Measurements from ENCODE around the gene ADGRV1. TPM values are rescaled to one million over a fixed set of nuclear protein-coding genes. Genes with fewer than 3 reads are reported as not detected.

Gene ADGRV1
- total and polyA plus RNA-seq, 3 donors from 2014 or later = 10.8 to 18.0 (median 12.6) TPM

DNA sequence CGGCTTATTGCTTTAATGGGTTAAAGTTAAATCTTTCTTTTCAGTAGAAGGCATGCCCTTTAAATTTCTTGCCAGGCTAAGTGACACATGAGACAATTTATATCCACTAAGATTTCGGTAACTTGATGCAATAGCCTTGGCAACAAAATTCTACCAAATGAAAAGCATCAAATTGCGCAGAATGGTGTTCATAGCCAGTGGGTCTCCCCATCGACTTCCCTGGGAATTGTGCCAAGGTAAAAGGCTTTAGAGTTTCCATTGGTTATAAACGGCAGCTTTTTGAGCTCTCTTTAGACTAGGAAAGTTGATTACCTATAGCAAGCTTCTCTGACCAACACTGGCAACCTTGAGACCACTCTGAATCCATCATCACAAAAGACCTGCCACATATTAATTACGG, 466.1 kb downstream of the ADGRV1 start:
- no peaks in the 10 kb centered on the region for H3K9me3 ChIP-seq
- WGBS, 2 donors = 81 to 86% methylated on average over 6 of the region's 6 CpGs
- TF ChIP-seq, protein P1, sequence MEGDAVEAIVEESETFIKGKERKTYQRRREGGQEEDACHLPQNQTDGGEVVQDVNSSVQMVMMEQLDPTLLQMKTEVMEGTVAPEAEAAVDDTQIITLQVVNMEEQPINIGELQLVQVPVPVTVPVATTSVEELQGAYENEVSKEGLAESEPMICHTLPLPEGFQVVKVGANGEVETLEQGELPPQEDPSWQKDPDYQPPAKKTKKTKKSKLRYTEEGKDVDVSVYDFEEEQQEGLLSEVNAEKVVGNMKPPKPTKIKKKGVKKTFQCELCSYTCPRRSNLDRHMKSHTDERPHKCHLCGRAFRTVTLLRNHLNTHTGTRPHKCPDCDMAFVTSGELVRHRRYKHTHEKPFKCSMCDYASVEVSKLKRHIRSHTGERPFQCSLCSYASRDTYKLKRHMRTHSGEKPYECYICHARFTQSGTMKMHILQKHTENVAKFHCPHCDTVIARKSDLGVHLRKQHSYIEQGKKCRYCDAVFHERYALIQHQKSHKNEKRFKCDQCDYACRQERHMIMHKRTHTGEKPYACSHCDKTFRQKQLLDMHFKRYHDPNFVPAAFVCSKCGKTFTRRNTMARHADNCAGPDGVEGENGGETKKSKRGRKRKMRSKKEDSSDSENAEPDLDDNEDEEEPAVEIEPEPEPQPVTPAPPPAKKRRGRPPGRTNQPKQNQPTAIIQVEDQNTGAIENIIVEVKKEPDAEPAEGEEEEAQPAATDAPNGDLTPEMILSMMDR (IDR thresholded peaks at IDR 0.05) = no peak
- no peak for TF ChIP-seq POLR2A (IDR thresholded peaks at IDR 0.05)
- H3K36me3 ChIP-seq (ENCODE audit: low read depth, missing control alignments) = no peaks in the 10 kb centered on the region
- DNase-seq = no peak
- no peaks in the 10 kb centered on the region for H3K27me3 ChIP-seq
- intact Hi-C loops (cut with DNase I; ENCODE audit: low total_unique reads) = no loop called here
- no peaks in the 10 kb centered on the region for H3K4me1 ChIP-seq
- no peak overlapping the region for H3K27ac ChIP-seq
- H3K4me3 ChIP-seq = no peak overlapping the region

DNA sequence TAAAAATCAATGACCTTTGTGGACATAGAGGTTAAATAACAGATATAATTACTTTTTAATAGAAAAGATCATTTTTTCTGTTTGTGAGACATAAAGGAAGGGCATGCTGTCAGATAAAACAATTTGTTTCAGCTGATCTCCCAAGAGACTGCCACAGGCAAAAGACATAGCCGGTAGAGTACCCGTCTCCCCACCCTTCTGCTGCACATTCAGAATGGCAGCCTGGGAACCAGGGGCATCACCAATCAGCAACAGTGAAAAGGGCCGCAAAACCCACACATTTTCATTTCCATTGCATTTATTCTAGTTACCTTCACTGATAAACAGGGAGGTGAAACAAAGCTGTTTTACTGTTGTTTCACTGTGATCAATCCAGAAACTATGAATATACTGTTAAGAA, 466.9 kb downstream of the ADGRV1 start:
- Histone ChIP-seq H3K27me3 (no peaks in the 10 kb centered on the region), H3K27ac (no peak overlapping the region), H3K4me1 (no peaks in the 10 kb centered on the region), H3K36me3 (ENCODE audit: low read depth, missing control alignments) (no peaks in the 10 kb centered on the region), H3K4me3 (no peak overlapping the region), H3K9me3 (no peaks in the 10 kb centered on the region)
- TF ChIP-seq, protein P1 (IDR thresholded peaks at IDR 0.05) = no peak
- TF ChIP-seq POLR2A (IDR thresholded peaks at IDR 0.05) = no peak
- WGBS, 2 donors = 90 to 99% methylated on average over 3 of the region's 3 CpGs
- no peak for DNase-seq
- intact Hi-C loops (cut with DNase I; ENCODE audit: low total_unique reads) = no loop called here

DNA sequence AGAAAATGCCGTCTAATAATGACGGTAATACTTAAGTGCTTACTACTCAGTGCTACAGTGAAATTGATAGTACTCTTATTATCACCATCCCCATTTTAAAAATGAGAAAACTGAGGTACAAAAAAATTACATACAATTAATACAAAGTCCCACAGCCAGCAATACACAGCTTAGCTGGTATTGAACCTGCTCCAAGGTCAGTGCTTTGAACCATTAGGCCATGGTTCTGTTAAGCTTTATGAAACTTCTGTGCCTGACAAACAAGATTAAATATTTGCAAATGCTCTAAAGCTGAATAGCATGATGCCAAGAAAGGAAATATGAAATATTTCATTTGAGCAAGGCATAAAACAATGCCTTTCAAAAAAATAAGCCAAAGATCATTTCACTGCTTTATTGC, 467.4 kb downstream of the ADGRV1 start:
- Histone ChIP-seq H3K9me3 (no peaks in the 10 kb centered on the region), H3K27ac (no peak overlapping the region), H3K36me3 (ENCODE audit: low read depth, missing control alignments) (no peaks in the 10 kb centered on the region), H3K4me1 (no peaks in the 10 kb centered on the region), H3K4me3 (no peak overlapping the region), H3K27me3 (no peaks in the 10 kb centered on the region)
- TF ChIP-seq POLR2A (IDR thresholded peaks at IDR 0.05) = no peak
- TF ChIP-seq, protein P1 (IDR thresholded peaks at IDR 0.05) = no peak
- 91 to 92% methylated on average over 2 of the region's 2 CpGs for WGBS, 2 donors
- intact Hi-C loops (cut with DNase I; ENCODE audit: low total_unique reads) = no loop called here
- DNase-seq = no peak

DNA sequence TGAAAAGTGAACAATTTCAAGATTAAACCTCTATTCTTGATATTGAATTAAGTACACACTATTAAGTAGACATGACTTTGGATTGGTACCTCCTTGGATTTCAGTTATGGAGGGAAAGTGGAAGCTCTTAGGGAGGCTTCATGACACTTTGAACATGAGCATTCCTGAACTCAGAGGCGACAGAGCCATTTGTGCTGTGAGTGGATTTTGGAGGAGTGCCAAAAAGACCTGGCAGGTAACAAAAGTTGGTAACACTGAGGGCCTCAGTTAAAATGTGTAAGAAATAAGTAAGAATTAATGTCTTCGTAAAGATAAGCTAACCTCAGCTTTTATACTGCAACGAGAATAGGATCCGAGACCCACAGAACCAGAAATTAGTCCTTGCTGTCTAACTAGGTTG, 467.9 kb downstream of the ADGRV1 start:
- H3K27me3 ChIP-seq = no peaks in the 10 kb centered on the region
- no peak overlapping the region for H3K4me3 ChIP-seq
- TF ChIP-seq, protein P1 (IDR thresholded peaks at IDR 0.05) = no peak
- TF ChIP-seq POLR2A (IDR thresholded peaks at IDR 0.05) = no peak
- intact Hi-C loops (cut with DNase I; ENCODE audit: low total_unique reads) = no loop called here
- 84 to 92% methylated on average over 4 of the region's 4 CpGs for WGBS, 2 donors
- H3K27ac ChIP-seq = no peak overlapping the region
- H3K36me3 ChIP-seq (ENCODE audit: low read depth, missing control alignments) = no peaks in the 10 kb centered on the region
- no peaks in the 10 kb centered on the region for H3K4me1 ChIP-seq
- H3K9me3 ChIP-seq = no peaks in the 10 kb centered on the region
- DNase-seq = no peak

DNA sequence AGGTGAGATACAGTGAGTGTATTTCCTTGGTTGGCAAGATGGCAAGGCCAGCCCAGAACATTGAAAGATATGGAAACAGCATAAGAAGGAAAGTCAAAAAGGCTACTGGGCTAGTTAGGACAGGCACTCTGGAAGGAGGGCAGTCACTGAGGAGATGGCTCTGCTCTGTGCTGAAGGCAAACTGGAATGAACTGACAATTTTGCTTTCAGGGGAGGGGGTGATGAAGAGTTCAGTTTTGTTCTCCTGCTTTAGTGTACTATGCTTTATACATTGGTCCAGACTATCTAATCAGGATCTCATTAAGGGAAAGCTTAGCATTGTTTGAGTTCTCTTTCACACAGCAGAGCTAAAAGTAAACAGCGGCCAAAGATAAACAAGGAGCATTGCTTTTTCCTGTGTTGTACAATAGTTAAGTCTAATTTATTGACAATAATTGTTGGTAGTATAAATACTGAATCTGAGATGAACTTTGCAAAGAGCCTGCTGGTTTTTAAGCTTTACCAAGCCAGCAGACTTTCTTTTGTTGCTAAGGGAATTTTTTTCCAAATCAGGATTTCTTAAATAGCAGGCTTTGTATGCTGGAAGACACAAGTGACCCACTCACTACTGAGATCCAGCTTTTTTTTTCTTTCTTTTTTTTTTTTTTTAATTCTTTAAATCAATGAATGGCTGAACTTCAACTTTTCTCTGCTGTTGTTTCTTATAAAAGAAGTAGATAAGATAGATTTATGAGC, 469.0 kb downstream of the ADGRV1 start:
- H3K27ac ChIP-seq = no peak overlapping the region
- 84 to 100% methylated on average over 1 of the region's 1 CpG for WGBS, 2 donors
- DNase-seq = no peak
- TF ChIP-seq, protein P1 (IDR thresholded peaks at IDR 0.05) = no peak
- TF ChIP-seq POLR2A (IDR thresholded peaks at IDR 0.05) = no peak
- no peak overlapping the region for H3K4me3 ChIP-seq
- H3K9me3 ChIP-seq = no peaks in the 10 kb centered on the region
- H3K4me1 ChIP-seq = no peaks in the 10 kb centered on the region
- H3K36me3 ChIP-seq (ENCODE audit: low read depth, missing control alignments) = no peaks in the 10 kb centered on the region
- intact Hi-C loops (cut with DNase I; ENCODE audit: low total_unique reads) = no loop called here
- no peaks in the 10 kb centered on the region for H3K27me3 ChIP-seq
